Measurements from ENCODE around the gene ABLIM2. TPM values are rescaled to one million over a fixed set of nuclear protein-coding genes. Genes with fewer than 3 reads are reported as not detected.

Gene ABLIM2
- total and polyA plus RNA-seq, 2 of the 8 experiments (the other 6 are each of a cell fraction or from before 2014, with no cell fraction given), result 2.8 to 3.0 TPM

DNA sequence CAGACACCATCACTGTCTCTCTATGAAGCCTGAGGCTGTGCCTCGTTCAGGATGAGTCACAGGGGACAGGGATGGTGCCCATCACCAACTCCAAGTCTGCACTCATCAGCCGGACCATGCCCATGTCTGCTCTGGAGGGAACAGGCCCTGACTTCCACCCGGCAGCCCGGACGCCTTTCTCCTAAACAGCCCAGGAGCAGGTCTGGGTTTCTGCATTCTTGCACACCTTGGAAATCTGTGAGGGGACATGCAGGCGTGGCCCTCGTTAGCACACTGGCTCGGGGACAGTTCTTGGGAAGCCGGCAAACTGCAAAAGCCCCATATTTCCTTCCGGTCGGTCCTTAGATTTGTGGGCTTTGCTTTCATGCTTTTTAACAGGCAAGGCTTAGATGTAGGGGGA lies 151.0 kb downstream of the ABLIM2 start:
- Histone ChIP-seq H3K23ac (ENCODE audit: insufficient read length) (no peak overlapping the region), H2AK5ac (ENCODE audit: low read depth, low read length) (no peak overlapping the region), H3K79me2 (ENCODE audit: control insufficient read depth in 1 of 2, insufficient read depth in 2 of 2, low read length in 2 of 2) (no peaks in the 10 kb centered on the region), H3K23me2 (ENCODE audit: low read depth, low read length) (peaks cover 11% of the 10 kb centered on the region; the same call in 1 of the 2 replicates), H3K4me3 (ENCODE audit: extremely low read depth in 1 of 4, insufficient read depth in 2 of 4, low read depth in 3 of 4, low read length in 4 of 4) (no peak overlapping the region), H2AFZ (ENCODE audit: low read length) (no peak overlapping the region), H4K8ac (ENCODE audit: extremely low read depth, insufficient read depth, low read length) (no peak overlapping the region; the same call in 1 of the 2 replicates), H3K18ac (ENCODE audit: extremely low read depth, low read length) (no peak overlapping the region), H3K27ac (ENCODE audit: low read depth, low read length) (no peak overlapping the region), H2BK120ac (replicated peaks; ENCODE audit: low read depth, low read length) (no peak overlapping the region), H3K56ac (replicated peaks; ENCODE audit: insufficient read length, low read depth, low read length) (no peak overlapping the region), H3K4me1 (replicated peaks in 1 of 4; ENCODE audit: control insufficient read depth in 3 of 4, insufficient read depth in 4 of 4, low read length in 3 of 4) (peaks cover 0 to 4% (median 2%) of the 10 kb centered on the region in 4 experiments; a peak in 3 of 7 replicates), H3K4me2 (ENCODE audit: insufficient read depth in 1 of 2, low read depth in 2 of 2, low read length in 2 of 2) (no peak overlapping the region), H3K79me1 (ENCODE audit: low read depth, low read length) (no peaks in the 10 kb centered on the region), H3K9ac (replicated peaks in 1 of 4; ENCODE audit: extremely low read depth in 1 of 4, low read depth in 3 of 4, low read length in 3 of 4) (no peak overlapping the region), H2BK20ac (ENCODE audit: low read length) (no peak overlapping the region), H3K4ac (replicated peaks; ENCODE audit: insufficient read length, low read depth, low read length) (no peak overlapping the region), H4K91ac (replicated peaks; ENCODE audit: insufficient read length, low read length) (no peak overlapping the region), H2BK15ac (ENCODE audit: low read length) (no peak overlapping the region), H3K27me3 (replicated peaks in 1 of 4; ENCODE audit: control insufficient read depth in 3 of 4, extremely low read depth in 1 of 4, insufficient read depth in 3 of 4, low read length in 3 of 4) (no peaks in the 10 kb centered on the region), H3K14ac (ENCODE audit: insufficient read length) (no peak overlapping the region), H4K5ac (ENCODE audit: insufficient read length, low read depth, low read length) (no peak overlapping the region), H3K9me3 (ENCODE audit: insufficient read depth in 2 of 2, low read depth in 1 of 2, low read length in 1 of 2) (no peaks in the 10 kb centered on the region), H4K20me1 (replicated peaks in 1 of 2; ENCODE audit: control insufficient read depth in 1 of 2, insufficient read depth in 2 of 2, low read length in 2 of 2) (peaks cover 0 to 1% of the 10 kb centered on the region in 2 experiments), H2BK12ac (ENCODE audit: low read depth, low read length) (no peak overlapping the region), H3K36me3 (ENCODE audit: control insufficient read depth in 2 of 4, insufficient read depth in 4 of 4, low read length in 3 of 4) (no peaks in the 10 kb centered on the region), H2BK5ac (ENCODE audit: low read depth, low read length) (no peak overlapping the region)
- FAIRE-seq (no peak), DNase-seq (ENCODE audit: low read depth in 1 of 2, low spot score in 2 of 2) (no peak)
- TF ChIP-seq EZH2 (IDR thresholded peaks at IDR 0.05; ENCODE audit: low read depth, low read length, severe bottlenecking) (no peak), SP2 (IDR thresholded peaks at IDR 0.05; ENCODE audit: low read length) (no peak)
- TF ChIP-seq, protein P1, sequence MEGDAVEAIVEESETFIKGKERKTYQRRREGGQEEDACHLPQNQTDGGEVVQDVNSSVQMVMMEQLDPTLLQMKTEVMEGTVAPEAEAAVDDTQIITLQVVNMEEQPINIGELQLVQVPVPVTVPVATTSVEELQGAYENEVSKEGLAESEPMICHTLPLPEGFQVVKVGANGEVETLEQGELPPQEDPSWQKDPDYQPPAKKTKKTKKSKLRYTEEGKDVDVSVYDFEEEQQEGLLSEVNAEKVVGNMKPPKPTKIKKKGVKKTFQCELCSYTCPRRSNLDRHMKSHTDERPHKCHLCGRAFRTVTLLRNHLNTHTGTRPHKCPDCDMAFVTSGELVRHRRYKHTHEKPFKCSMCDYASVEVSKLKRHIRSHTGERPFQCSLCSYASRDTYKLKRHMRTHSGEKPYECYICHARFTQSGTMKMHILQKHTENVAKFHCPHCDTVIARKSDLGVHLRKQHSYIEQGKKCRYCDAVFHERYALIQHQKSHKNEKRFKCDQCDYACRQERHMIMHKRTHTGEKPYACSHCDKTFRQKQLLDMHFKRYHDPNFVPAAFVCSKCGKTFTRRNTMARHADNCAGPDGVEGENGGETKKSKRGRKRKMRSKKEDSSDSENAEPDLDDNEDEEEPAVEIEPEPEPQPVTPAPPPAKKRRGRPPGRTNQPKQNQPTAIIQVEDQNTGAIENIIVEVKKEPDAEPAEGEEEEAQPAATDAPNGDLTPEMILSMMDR (IDR thresholded peaks at IDR 0.05; ENCODE audit: control extremely low read depth in 1 of 3, insufficient read depth in 1 of 3, low read depth in 1 of 3, low read length in 3 of 3), result no peak
- WGBS, 2 experiments (ENCODE audit: extremely low coverage in 1 of 2, insufficient coverage in 1 of 2, insufficient read length in 1 of 2, insufficient replicate concordance in 2 of 2, low coverage in 1 of 2, low lambda C conversion rate in 2 of 2, missing lambda C conversion rate in 1 of 2), result 95% methylated on average over 11 of the region's 11 CpGs; no CpG with 5 or more reads in 1 of the 2 experiments
- POLR2A ChIA-PET (ENCODE audit: partially characterized antibody), result interaction anchor here (1.5 kb wide), 1 partner anchor 43 kb away, joined by 6 read pairs; no protein-coding TSS in a partner anchor
- CTCF ChIA-PET (ENCODE audit: partially characterized antibody), result interaction anchor here (0.6 to 1.5 kb wide), 6 partner anchors 8 to 252 kb away, joined by 3 to 7 read pairs (median 4); no protein-coding TSS in a partner anchor

Data from H1 (cell line).